Activated T-helper 9 cell treated with anti-CD3 and anti-CD28 coated beads, Interleukin-2, amount 50 U/mL, for 16 hours (primary cell): Measurements from ENCODE around the gene KRTAP5-6.

ENCODE experiments used
- DNase-seq: peaks from one replicate; pipeline ENCODE4 v3.0.0-alpha.2; 2020; ENCODE audit warnings: low read depth

KRTAP5-6 gene

GRCh38 chr11:1733716-1734640 lies 37.0 kb downstream of the KRTAP5-6 start:
- DNase-seq, result no peak

- no peak for DNase-seq
Observed at GRCh38 chr11:1734641-1735081, 37.7 kb downstream of the KRTAP5-6 start.

GRCh38 chr11:1735271-1735670 lies 38.3 kb downstream of the KRTAP5-6 start:
- DNase-seq, result no peak

- DNase-seq, result no peak
Observed at GRCh38 chr11:1736447-1736992, 39.5 kb downstream of the KRTAP5-6 start.

- DNase-seq, result no peak
Observed at GRCh38 chr11:1737080-1737757, 40.2 kb downstream of the KRTAP5-6 start.

GRCh38 chr11:1738380-1738779 lies 41.4 kb downstream of the KRTAP5-6 start:
- DNase-seq, result no peak

- no peak for DNase-seq
Observed at GRCh38 chr11:1739576-1739975, 42.6 kb downstream of the KRTAP5-6 start.

GRCh38 chr11:1740786-1741530 lies 44.0 kb downstream of the KRTAP5-6 start:
- DNase-seq, result no peak

GRCh38 chr11:1741741-1742140 lies 44.7 kb downstream of the KRTAP5-6 start:
- DNase-seq, result no peak

GRCh38 chr11:1742371-1742770 lies 45.4 kb downstream of the KRTAP5-6 start:
- DNase-seq, result no peak

GRCh38 chr11:1742869-1743584 lies 46.0 kb downstream of the KRTAP5-6 start:
- DNase-seq, result no peak

- DNase-seq, result no peak
Observed at GRCh38 chr11:1743585-1744136, 46.7 kb downstream of the KRTAP5-6 start.

- no peak for DNase-seq
Observed at GRCh38 chr11:1744137-1744886, 47.3 kb downstream of the KRTAP5-6 start.

GRCh38 chr11:1744891-1745700 lies 48.1 kb downstream of the KRTAP5-6 start:
- DNase-seq, result no peak

GRCh38 chr11:1745701-1746320 lies 48.8 kb downstream of the KRTAP5-6 start:
- no peak for DNase-seq

- no peak for DNase-seq
Observed at GRCh38 chr11:1746511-1746931, 49.5 kb downstream of the KRTAP5-6 start.

GRCh38 chr11:1746956-1747752 lies 50.2 kb downstream of the KRTAP5-6 start:
- no peak for DNase-seq
